HFF-Myc (cell line): ENCODE data around the gene EPN1.

Experiments used
- DNase-seq: peaks from one replicate; pipeline ENCODE4 v3.0.0-alpha.2; 2011; ENCODE audit warnings: low read depth; ENCODE audit errors: extremely low read depth
- H3K4me3 ChIP-seq: replicated peaks from 2 replicates; pipeline ENCODE4 v1.5.1; 2011; ENCODE audit warnings: low read depth, mild to moderate bottlenecking, control low read depth, low read length
- CTCF ChIP-seq: IDR thresholded peaks from 2 replicates; pipeline ENCODE4 v1.5.1; 2012; ENCODE audit warnings: mild to moderate bottlenecking, low read depth, low read length, control low read depth; ENCODE audit errors: missing control alignments

EPN1 gene

DNA sequence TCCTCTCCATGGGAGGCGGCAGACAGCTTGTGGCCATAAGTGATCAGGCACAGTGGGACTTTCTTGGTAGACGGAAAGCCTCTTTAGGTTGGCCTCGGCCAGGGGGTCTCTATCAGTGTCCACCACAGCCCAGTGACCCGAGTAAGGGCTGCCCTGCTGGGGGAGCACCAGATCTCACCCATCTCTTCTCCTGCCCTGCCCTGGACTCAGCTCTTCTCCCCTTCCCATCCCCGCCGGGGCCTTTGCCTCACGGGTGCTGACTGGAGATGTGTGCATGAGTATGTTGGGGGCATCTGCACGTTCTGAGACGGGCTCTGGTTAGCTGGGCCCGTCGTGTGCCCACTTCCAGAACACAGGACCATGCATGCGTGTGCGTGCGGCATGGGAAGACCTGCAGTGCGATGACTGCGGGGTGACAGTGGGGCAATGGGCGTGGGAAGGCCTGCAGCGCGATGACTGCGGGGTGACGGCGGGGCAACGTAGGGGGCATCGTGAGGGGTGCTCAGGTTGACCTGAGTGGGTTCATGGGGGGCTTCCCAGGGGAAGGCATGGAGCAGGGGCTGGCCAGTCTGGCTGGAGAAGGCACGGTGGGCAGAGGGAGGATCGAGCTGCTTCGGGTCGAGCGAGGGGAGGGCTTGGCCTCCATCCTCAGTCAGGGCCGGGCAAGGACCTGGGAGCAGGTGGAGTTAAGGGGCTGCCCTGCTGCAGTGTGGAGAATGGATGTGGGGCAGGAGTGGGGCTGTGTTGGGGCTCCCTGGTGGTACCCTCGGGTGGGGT, 15.9 kb downstream of the EPN1 start:
- no peak for TF ChIP-seq CTCF
- H3K4me3 ChIP-seq: no peak overlapping the region
- DNase-seq: no peak

DNA sequence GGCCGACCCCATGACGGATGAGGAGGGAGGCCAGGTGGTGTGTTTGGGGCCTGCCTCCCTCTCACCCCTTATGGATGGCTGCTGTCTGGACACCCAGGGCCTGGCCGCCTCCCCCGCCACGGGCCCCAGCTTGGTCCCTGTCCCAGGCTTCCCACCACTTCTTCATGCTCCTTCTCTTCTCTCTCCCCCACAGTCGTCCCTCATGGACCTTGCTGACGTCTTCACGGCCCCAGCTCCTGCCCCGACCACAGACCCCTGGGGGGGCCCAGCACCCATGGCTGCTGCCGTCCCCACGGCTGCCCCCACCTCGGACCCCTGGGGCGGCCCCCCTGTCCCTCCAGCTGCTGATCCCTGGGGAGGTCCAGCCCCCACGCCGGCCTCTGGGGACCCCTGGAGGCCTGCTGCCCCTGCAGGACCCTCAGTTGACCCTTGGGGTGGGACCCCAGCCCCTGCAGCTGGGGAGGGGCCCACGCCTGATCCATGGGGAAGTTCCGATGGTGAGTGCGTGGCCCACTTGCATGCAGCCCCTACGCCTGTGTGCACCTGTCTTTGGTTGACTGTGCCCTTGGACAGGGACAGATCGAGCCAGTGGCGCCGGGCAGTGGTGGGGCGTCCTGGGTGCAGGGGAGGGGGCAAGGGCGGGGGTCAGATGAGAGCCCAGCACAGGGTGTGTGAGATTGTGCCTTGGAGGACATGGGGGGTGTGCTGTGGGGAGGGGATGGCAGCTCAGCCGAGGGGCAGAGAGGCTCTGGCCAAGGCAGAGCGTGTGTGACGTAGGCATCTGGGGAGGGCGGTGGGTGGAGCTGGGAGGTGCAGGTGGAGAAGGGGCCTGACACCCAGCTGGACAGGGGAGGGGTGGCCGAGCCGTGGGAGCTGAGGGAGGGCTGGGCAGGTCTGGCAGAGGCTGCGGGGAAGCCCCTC, 16.8 kb downstream of the EPN1 start:
- H3K4me3 ChIP-seq: no peak overlapping the region
- DNase-seq: no peak
- TF ChIP-seq CTCF: no peak

GRCh38 chr19:55692681-55693081, 17.7 kb downstream of the EPN1 start:
- TF ChIP-seq CTCF: no peak
- DNase-seq: no peak
- no peak overlapping the region for H3K4me3 ChIP-seq

GRCh38 chr19:55693336-55693974, 18.4 kb downstream of the EPN1 start:
- no peak overlapping the region for H3K4me3 ChIP-seq
- no peak for DNase-seq
- no peak for TF ChIP-seq CTCF

GRCh38 chr19:55694241-55694655, 19.2 kb downstream of the EPN1 start:
- DNase-seq: no peak
- TF ChIP-seq CTCF: no peak
- H3K4me3 ChIP-seq: no peak overlapping the region

DNA sequence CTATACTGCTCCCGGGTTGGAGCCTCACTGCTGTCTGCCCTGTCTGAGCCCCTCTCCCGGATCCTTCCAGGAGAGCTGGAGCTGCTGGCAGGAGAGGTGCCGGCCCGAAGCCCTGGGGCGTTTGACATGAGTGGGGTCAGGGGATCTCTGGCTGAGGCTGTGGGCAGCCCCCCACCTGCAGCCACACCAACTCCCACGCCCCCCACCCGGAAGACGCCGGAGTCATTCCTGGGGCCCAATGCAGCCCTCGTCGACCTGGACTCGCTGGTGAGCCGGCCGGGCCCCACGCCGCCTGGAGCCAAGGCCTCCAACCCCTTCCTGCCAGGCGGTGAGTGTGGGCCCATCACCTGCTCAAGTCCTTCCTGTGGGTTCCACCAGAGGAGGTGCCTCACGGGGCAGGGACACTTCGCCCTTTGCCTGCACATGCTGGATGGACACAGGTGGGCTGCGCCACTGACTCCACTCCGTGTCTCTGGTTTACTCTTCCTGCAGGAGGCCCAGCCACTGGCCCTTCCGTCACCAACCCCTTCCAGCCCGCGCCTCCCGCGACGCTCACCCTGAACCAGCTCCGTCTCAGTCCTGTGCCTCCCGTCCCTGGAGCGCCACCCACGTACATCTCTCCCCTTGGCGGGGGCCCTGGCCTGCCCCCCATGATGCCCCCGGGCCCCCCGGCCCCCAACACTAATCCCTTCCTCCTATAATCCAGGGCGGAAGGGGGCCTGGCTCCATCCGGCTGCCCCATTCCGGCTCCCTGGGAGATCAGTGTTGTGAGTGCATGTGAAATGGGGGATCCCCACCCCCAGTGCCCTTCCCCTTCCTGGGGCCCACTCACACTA, 19.8 kb downstream of the EPN1 start:
- DNase-seq: no peak
- no peak overlapping the region for H3K4me3 ChIP-seq
- no peak for TF ChIP-seq CTCF
